H4 (cell line): ENCODE results near the gene CALB2. TPM values are rescaled to one million over a fixed set of nuclear protein-coding genes. Genes with fewer than 3 reads are reported as not detected.
A peak's percentile ranks its signal among the peaks of the same experiment; 100 is the strongest.
"Not testable (repeated sequence)": the region's sequence is repeated elsewhere in the genome, so short reads cannot be mapped to it uniquely, and the experiment has no call there.

ENCODE experiments used
- DNase-seq: peaks from one replicate; pipeline ENCODE4 v3.0.0-alpha.2; 2015; ENCODE audit warnings: low spot score
- total RNA-seq: library from RNA; depleted of rRNA; stranded (reverse); fragments of >200 nt; shearing (Covaris generic); gene quantifications from 2 replicates; pipeline ENCODE4 v1.2.3, GENCODE V29; 2014; rRNA removed

CALB2 gene, protein sequence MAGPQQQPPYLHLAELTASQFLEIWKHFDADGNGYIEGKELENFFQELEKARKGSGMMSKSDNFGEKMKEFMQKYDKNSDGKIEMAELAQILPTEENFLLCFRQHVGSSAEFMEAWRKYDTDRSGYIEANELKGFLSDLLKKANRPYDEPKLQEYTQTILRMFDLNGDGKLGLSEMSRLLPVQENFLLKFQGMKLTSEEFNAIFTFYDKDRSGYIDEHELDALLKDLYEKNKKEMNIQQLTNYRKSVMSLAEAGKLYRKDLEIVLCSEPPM
- 30.2 and 32.3 TPM in 2 replicates for total RNA-seq

DNA sequence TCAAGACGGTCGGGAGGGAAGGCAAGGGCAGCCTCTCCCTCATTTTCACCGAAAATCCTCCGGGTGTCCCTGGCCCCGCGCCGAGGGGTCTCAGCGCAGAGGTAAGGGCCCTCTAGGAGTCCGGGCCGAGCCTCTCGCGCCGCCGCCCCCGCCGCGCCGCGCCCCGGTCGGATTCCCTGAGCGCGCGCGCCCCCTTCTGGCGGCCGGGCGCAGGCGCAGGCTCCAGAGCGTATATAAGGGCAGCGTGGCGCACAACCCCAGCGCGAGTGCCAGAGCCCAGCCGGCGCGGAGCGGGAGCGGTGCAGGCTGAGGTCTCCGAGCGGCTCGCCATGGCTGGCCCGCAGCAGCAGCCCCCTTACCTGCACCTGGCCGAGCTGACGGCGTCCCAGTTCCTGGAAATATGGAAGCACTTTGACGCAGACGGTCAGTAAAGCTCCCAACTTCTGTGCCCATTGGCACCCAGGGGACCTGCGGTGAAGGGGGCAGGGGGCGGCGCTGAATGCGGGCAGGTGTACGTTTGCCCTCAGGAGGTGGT, at the start of gene CALB2:
CALB2 (plus strand) TSS at position 260 of the 535 bp plus-strand sequence; CDS start at position 330, 70 bp downstream.
- peak; percentile 43 for DNase-seq

GRCh38 chr16:71311553-71312158, 46.9 kb upstream of the CALB2 start:
- no peak for DNase-seq

DNA sequence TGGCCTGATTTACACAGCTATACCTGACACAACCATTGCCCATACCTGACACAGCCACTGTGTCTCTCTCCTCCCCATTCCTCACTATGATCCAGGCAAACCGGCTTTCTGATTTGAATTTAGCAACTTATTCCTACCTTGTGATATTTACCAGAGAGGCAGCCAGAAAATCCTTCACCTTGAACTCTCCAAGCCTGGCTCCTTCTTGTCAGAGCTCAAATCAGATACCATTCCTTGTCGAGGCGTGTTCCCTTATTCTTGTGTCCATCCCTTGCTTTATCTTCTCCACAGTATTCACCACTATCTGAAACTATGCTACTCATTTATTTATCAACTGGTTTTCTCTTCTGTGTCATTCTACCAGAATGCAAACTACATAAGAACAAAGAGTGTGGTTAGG, 44.9 kb upstream of the CALB2 start:
- not testable (repeated sequence) for DNase-seq

DNA sequence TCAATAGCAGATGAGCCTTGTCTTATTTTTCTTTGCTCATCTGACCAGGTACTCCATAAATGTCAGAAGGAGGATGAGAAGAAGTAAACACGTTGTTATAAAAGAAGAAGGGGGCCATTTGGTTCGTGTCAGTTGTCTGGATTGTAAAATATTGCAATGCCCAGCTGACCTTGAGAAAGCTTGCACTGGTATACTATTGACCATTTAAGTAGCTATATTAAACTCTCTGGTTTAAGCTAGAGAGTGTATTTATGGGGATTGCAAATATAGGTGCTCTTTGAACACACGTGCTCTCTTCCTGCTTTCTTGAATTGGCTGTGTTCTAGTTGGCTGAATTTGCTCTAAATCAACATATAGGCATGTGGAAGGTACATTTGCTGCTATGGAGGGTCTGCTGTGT, 43.3 kb upstream of the CALB2 start:
- no peak for DNase-seq

GRCh38 chr16:71319999-71320398, 38.5 kb upstream of the CALB2 start:
- DNase-seq, result no peak

GRCh38 chr16:71327720-71328119, 30.8 kb upstream of the CALB2 start:
- DNase-seq, result no peak

DNA sequence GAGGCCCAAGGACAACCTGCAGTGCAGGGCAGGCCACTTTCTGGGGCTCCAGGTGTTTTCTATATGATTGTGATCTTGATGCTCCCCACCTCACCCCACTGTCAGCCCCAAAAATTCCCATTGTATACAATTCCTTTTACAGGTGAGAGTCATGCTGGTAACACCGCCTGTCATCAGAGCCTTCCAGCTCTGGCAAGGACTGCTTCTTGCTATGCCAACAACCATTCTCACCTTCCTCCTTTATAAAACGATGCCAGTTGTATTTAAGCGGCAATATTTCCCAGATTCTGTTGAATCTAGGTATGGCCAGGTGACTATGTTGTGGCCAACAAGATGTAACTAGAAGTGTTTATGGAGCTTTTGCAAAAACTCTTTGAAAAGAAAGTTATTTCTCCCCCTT, 30.4 kb upstream of the CALB2 start:
- DNase-seq, result no peak

GRCh38 chr16:71337631-71338030, 20.9 kb upstream of the CALB2 start:
- DNase-seq, result no peak

DNA sequence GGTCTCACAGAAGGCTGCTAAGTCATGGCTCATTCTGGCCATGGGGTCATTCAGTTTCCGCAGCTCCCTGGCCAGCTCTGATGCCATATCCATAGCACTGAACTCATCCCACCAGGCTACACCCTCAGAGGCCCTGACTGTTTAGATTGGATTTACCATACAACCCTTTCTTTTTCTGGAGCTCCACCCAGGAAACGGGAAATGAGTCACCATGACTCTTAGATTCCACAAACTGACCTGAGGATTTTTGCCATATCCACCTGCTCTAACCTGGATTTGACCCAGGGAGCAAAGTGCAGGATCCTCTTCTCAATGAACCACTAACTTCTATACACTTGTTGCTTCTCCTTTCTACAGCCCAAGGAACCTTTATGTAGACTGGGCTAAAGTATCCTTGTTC, 20.3 kb upstream of the CALB2 start:
- DNase-seq, result peak; percentile 47

- DNase-seq, result no peak
Measured at GRCh38 chr16:71338632-71339031, 19.9 kb upstream of the CALB2 start.

- DNase-seq, result no peak
Measured at GRCh38 chr16:71339236-71340171, 19.0 kb upstream of the CALB2 start.

GRCh38 chr16:71340406-71340805, 18.1 kb upstream of the CALB2 start:
- DNase-seq, result no peak

DNA sequence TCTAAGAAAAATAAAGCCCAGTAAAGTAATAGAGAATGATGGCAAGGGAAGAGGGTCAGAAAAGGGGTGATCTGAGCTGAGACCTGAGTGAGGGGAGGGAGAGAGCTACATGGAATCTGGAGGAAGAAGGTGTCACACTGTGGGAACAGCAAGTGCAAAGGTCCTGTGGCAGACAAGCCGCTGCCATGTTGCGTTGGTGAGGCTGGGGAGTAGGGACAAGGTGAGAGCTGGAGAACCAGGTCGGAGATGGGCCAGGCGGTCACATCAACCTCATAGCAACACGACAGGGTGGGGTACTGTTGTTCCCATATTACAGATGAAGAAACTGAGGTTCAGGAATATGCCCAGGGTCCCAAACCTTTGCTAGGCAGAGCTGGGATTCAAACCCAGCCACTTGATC, 16.6 kb upstream of the CALB2 start:
- no peak for DNase-seq

DNA sequence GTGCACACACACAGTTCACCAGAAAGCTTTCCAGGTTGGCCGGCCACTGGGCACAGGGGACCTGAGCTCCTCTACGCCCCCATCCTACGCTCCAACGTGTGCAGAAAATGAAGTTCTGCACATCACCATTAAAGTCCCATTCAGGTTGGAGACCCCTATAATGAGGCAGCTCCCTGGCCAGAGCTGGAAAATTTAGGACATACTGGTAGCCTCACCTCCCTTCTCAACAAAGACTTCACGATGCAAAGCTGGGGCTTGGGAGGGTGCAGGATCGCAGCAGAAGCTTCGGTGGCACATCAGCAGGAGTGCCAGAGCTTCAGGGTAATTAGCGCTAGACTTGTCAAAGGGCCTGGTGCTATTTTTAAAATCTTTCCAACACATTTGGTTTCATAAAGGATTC, 15.4 kb upstream of the CALB2 start:
- no peak for DNase-seq

GRCh38 chr16:71344315-71344905, 14.1 kb upstream of the CALB2 start:
- DNase-seq, result no peak

DNA sequence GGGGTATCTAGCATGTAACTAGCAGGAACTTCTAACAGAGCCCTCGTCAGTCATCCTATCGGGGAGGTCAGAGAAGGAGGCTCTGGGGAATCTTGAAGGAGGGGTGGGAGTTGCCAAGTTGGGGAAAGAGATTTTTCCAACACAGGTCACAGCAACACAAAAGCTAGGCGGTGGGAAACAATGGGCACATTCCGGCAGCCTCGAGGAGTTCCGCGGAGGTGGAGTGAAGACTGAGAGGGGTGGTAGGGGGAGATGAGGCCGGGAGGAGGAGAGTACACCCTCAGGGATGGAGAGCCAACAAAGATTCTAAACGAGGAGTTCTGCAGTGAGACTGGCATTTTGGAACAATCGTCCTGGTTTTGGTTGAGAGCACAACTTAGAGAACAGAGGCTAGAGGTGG, 13.5 kb upstream of the CALB2 start:
- no peak for DNase-seq

DNA sequence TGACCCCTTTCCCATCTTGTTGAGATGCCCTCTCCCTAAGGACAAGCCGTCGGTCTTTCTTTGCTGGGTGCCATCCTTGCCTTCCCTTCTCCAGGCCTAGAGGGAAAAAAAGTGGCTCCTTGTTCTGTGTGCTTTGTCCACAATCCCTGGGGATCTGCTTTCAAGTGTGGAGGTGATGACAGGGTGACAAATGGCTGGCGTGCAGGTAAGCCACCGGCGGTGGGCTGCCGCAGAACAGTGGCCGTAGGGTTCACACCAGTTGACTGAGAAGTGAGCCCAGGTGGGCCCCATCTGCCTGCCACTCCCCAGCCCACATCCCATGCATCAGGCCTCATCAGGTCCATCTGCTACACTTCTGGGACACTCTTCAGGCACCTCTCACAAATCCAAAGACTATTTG, 11.4 kb upstream of the CALB2 start:
- no peak for DNase-seq

DNA sequence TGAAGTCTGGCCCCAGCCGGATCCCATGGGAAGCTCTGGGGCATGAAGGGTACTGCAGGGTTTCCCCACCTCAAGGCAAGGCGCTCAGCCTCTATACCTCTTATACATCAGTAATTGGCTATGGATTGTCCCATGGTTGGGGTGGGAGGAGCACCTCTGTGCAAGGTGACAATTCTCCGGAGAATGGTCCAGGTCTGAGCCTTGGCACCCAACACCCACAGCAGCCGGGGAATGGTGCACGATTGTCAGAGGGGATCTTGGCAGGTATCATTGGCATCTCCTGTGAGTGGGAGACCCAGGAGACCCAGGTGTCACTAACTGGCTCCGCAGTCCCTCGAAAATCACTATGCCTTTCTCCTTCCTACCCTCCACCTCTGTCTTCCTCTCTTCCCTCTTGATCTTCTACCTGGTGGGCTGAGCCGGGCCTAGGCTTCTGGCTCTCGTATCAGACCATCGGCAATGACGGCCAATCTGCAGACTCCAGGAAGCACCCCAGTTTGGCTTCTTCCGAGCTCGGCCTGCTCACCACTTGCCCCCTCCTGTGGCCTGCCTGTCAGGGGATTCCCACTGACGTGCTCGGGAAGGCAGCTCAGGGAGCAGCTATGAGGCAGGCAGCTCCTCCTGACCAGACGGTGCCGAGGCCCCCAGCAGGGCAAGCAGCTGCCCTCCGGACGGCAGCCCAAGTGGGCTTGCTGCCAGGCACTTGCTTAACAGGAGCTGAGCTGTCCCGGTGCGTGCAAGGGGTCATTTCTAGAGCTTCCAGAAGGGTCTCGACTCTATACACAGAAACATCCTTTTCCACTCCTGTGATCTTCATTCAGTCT, 10.0 kb upstream of the CALB2 start:
- DNase-seq, result no peak

DNA sequence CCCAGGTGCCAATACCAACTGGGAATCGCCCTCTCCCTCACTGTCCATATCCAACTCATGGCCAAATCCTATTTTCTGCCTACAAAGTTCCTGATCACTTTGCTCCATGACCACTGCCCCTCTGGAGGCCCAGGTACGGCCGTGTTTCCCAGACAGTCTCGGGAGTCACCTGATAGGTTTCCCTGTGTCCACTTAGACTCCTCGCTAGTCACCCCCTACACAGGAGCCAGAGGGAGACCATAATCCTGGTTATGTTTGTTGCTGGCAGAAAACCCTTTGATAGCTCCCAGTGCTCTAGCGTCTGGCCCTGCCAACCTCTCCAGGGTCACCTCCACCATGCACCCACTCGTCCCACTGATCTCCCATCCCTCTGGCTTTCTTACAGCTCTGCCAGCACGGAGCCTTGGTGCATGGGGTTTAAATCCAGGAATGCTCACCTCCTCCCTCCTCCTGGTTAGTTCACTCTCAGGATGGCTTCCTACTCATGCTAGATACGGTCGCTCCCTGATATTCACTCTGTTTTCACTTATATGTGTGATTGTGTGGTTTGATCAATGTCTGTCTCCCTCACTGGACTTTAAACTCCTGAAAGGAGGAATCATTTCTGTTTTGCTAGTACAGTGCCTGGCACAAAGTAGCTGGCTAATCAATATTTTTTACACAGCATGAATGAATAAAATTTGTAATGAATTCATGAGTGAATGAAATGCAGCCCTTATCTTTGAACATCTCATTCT, 7.5 kb upstream of the CALB2 start:
- DNase-seq, result no peak

GRCh38 chr16:71351558-71351901, 7.0 kb upstream of the CALB2 start:
- no peak for DNase-seq
